HepG2 (cell line): Measurements from ENCODE around the gene ELP4. TPM values are rescaled to one million over a fixed set of nuclear protein-coding genes. Genes with fewer than 3 reads are reported as not detected.
A peak's percentile ranks its signal among the peaks of the same experiment; 100 is the strongest.

Experiments
- KDM5A ChIP-seq: fragments of 200-600 bp; sonication (generic); IDR thresholded peaks from 2 replicates; pipeline ENCODE4 v1.7.0; 2018; ENCODE audit warnings: antibody characterized with exemption, mild to moderate bottlenecking, low read length, borderline replicate concordance
- KLF15 ChIP-seq: sonication (generic); formaldehyde crosslinking; IDR thresholded peaks from 2 replicates; pipeline ENCODE4 v1.8.1; 2023; ENCODE audit warnings: borderline replicate concordance, mild to moderate bottlenecking, inconsistent platforms, missing genetic modification reagents, mixed read lengths
- NONO ChIP-seq, 2 experiments: fragments of 450-650 bp in 1 of 2; sonication (generic) in 1 of 2; formaldehyde crosslinking in 1 of 2; IDR thresholded peaks in 1 of 2; conservative IDR thresholded peaks in 1 of 2; 2 replicates each; pipeline versions ENCODE4 v1.6.1 to v1.8.0; 2017 to 2022; ENCODE audit warnings: mild to moderate bottlenecking in 1 of 2, missing genetic modification reagents in 1 of 2, moderate library complexity in 1 of 2
- POLR2G ChIP-seq: fragments of 200-400 bp; formaldehyde crosslinking; IDR thresholded peaks from 2 replicates; pipeline ENCODE4 v1.6.1; 2018; ENCODE audit warnings: mild to moderate bottlenecking, low read depth, low read length, moderate library complexity
- RXRA ChIP-seq: sonication (generic); formaldehyde crosslinking; IDR thresholded peaks from 2 replicates; pipeline ENCODE4 v1.5.1; 2020; ENCODE audit warnings: missing genetic modification reagents
- TEAD3 ChIP-seq: optimal IDR thresholded peaks from 2 replicates; pipeline ENCODE3; 2016; ENCODE audit warnings: borderline replicate concordance
- YEATS2 ChIP-seq: sonication (generic); formaldehyde crosslinking; IDR thresholded peaks from 2 replicates; pipeline ENCODE4 v1.4.0; 2020; ENCODE audit warnings: missing genetic modification reagents, borderline replicate concordance
- ZFP37 ChIP-seq: sonication (generic); formaldehyde crosslinking; IDR thresholded peaks from 2 replicates; pipeline ENCODE4 v1.4.0; 2020; ENCODE audit warnings: missing genetic modification reagents, borderline replicate concordance
- ZNF138 ChIP-seq: sonication (generic); formaldehyde crosslinking; IDR thresholded peaks from 2 replicates; pipeline ENCODE4 v1.5.0; 2020; ENCODE audit warnings: mild to moderate bottlenecking, low read depth, missing genetic modification reagents
- polyA plus RNA-seq, 8 experiments: library from polyadenylated mRNA; depleted of rRNA in 3 of 8; stranded (reverse) in 7 of 8; unstranded in 1 of 8; fragments of >200 nt; fragmentation: Illumina TruSeq in 4 of 8; extraction: Trizol in 4 of 8; gene quantifications; 2 replicates each; pipeline versions ENCODE4 v1.2.1 to v1.2.3, GENCODE V29; 2011 to 2016; ENCODE audit warnings: low read depth in 4 of 8, missing spikeins in 1 of 8, mixed read lengths in 1 of 8; ENCODE audit not compliant: insufficient read depth in 1 of 8
- total RNA-seq, 5 experiments: library from RNA; depleted of rRNA; stranded (reverse); fragments of >200 nt; fragmentation: Illumina TruSeq; extraction: Trizol; gene quantifications; 2 replicates each; pipeline ENCODE4 v1.2.3, GENCODE V29; 2016; ENCODE audit warnings: low read depth in 1 of 5
- TF ChIP-seq, protein P1 (sequence below): sonication (generic); formaldehyde crosslinking; IDR thresholded peaks from 2 replicates; pipeline ENCODE4 v1.5.0; 2020; ENCODE audit warnings: missing genetic modification reagents
- TF ChIP-seq, protein P2 (sequence below): sonication (generic); formaldehyde crosslinking; IDR thresholded peaks from 2 replicates; pipeline ENCODE4 v1.8.0; 2022; ENCODE audit warnings: mild to moderate bottlenecking, missing genetic modification reagents, borderline replicate concordance
- TF ChIP-seq, protein P3 (sequence below): IDR thresholded peaks from 2 replicates; pipeline ENCODE4 v1.6.1; 2016; ENCODE audit warnings: missing compliant biosample characterization, missing genetic modification reagents, borderline replicate concordance
- TF ChIP-seq, protein P4 (sequence below): sonication (generic); formaldehyde crosslinking; IDR thresholded peaks from one replicate; pipeline ENCODE4 v1.5.1; 2020; ENCODE audit warnings: mild to moderate bottlenecking, missing genetic modification reagents; ENCODE audit errors: not compliant biosample characterization

ELP4 gene
- total and polyA plus RNA-seq, 2 of the 13 experiments (the other 11 are each of a cell fraction or from before 2014, with no cell fraction given): 12.8 to 19.1 TPM

DNA sequence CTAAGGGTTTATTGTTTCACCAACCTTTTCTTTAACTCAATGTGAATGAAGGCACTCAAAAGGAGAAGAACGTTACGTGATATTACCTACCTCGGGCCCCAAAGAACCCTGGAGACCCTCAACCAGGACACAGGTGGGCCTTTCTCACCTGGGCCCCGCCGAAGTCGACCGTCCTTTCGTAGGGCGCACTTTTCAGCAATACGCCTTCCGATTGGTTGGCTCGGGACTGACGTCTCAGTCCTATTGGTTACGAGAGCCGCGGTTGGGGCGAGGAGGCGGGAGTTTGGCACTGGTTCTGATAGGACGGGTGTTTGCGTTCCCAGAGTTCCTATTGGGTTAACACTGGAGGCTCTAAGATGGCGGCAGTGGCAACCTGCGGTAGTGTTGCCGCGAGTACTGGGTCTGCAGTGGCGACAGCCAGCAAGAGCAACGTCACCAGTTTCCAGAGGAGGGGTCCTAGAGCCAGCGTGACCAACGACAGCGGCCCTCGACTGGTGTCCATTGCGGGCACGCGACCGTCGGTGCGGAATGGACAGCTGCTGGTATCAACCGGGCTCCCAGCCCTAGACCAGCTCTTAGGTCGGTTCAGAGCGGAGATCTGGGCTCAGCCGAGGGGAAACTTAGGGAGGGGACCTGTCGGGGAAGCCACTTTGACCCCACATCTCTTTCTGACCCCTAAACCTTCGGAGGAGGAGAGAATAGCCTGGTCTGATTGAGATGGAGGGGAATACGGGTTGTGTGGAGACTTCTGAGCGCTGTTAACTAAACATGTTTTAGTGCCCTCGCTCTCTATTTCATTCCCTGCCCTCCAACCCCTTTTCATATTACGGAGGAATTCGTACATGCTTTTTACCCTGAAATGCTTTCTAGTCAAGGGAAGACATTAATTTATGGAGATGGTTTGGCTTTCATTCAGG, at the start of gene ELP4, which contains the start of gene IMMP1L (continued):
- TF ChIP-seq, protein P1, sequence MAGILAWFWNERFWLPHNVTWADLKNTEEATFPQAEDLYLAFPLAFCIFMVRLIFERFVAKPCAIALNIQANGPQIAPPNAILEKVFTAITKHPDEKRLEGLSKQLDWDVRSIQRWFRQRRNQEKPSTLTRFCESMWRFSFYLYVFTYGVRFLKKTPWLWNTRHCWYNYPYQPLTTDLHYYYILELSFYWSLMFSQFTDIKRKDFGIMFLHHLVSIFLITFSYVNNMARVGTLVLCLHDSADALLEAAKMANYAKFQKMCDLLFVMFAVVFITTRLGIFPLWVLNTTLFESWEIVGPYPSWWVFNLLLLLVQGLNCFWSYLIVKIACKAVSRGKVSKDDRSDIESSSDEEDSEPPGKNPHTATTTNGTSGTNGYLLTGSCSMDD (CRISPR knock-in tag): no peak
- TF ChIP-seq ZNF138 (CRISPR knock-in tag) (peak; percentile 73; the same call in 1 of the 2 replicates), KDM5A (peak; percentile 88), TEAD3 (no peak), ZFP37 (CRISPR knock-in tag) (no peak), RXRA (peak; percentile 31; the same call in 1 of the 2 replicates), NONO (IDR thresholded peaks at IDR 0.05) (no peak), NONO (CRISPR knock-in tag; conservative IDR thresholded peaks at IDR 0.05) (no peak; the same call in none of the 2 replicates), POLR2G (peak; percentile 90), KLF15 (CRISPR knock-in tag) (peak; percentile 46; the same call in 1 of the 2 replicates), YEATS2 (CRISPR knock-in tag) (peak; percentile 91)
- TF ChIP-seq, protein P2, sequence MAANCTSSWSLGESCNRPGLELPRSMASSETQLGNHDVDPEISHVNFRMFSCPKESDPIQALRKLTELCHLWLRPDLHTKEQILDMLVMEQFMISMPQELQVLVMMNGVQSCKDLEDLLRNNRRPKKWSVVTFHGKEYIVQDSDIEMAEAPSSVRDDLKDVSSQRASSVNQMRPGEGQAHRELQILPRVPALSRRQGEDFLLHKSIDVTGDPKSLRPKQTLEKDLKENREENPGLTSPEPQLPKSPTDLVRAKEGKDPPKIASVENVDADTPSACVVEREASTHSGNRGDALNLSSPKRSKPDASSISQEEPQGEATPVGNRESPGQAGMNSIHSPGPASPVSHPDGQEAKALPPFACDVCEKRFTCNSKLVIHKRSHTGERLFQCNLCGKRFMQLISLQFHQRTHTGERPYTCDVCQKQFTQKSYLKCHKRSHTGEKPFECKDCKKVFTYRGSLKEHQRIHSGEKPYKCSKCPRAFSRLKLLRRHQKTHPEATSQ (CRISPR knock-in tag): peak; percentile 67; the same call in 1 of the 2 replicates
- TF ChIP-seq, protein P3, sequence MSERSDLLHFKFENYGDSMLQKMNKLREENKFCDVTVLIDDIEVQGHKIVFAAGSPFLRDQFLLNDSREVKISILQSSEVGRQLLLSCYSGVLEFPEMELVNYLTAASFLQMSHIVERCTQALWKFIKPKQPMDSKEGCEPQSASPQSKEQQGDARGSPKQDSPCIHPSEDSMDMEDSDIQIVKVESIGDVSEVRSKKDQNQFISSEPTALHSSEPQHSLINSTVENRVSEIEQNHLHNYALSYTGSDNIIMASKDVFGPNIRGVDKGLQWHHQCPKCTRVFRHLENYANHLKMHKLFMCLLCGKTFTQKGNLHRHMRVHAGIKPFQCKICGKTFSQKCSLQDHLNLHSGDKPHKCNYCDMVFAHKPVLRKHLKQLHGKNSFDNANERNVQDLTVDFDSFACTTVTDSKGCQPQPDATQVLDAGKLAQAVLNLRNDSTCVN: peak; percentile 59; the same call in 1 of the 2 replicates
- TF ChIP-seq, protein P4, sequence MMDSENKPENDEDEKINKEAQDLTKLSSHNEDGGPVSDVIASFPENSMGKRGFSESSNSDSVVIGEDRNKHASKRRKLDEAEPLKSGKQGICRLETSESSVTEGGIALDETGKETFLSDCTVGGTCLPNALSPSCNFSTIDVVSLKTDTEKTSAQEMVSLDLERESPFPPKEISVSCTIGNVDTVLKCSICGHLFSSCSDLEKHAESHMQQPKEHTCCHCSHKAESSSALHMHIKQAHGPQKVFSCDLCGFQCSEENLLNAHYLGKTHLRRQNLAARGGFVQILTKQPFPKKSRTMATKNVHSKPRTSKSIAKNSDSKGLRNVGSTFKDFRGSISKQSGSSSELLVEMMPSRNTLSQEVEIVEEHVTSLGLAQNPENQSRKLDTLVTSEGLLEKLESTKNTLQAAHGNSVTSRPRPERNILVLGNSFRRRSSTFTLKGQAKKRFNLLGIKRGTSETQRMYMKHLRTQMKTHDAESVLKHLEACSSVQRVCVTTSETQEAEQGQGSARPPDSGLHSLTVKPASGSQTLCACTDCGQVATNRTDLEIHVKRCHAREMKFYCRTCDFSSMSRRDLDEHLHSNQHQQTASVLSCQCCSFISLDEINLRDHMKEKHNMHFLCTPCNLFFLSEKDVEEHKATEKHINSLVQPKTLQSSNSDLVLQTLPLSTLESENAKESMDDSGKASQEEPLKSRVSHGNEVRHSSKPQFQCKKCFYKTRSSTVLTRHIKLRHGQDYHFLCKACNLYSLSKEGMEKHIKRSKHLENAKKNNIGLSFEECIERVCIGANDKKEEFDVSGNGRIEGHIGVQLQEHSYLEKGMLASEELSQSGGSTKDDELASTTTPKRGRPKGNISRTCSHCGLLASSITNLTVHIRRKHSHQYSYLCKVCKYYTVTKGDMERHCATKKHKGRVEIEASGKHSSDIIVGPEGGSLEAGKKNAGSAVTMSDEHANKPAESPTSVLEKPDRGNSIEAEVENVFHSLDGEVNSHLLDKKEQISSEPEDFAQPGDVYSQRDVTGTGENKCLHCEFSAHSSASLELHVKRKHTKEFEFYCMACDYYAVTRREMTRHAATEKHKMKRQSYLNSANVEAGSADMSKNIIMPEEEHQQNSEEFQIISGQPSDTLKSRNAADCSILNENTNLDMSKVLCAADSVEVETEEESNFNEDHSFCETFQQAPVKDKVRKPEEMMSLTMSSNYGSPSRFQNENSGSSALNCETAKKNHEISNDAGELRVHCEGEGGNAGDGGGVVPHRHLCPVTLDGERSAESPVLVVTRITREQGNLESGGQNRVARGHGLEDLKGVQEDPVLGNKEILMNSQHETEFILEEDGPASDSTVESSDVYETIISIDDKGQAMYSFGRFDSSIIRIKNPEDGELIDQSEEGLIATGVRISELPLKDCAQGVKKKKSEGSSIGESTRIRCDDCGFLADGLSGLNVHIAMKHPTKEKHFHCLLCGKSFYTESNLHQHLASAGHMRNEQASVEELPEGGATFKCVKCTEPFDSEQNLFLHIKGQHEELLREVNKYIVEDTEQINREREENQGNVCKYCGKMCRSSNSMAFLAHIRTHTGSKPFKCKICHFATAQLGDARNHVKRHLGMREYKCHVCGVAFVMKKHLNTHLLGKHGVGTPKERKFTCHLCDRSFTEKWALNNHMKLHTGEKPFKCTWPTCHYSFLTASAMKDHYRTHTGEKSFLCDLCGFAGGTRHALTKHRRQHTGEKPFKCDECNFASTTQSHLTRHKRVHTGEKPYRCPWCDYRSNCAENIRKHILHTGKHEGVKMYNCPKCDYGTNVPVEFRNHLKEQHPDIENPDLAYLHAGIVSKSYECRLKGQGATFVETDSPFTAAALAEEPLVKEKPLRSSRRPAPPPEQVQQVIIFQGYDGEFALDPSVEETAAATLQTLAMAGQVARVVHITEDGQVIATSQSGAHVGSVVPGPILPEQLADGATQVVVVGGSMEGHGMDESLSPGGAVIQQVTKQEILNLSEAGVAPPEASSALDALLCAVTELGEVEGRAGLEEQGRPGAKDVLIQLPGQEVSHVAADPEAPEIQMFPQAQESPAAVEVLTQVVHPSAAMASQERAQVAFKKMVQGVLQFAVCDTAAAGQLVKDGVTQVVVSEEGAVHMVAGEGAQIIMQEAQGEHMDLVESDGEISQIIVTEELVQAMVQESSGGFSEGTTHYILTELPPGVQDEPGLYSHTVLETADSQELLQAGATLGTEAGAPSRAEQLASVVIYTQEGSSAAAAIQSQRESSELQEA: peak; percentile 72
